ENCODE measurements around the gene C1orf167.

Gene C1orf167

GRCh38 chr1:11823366-11824137 is 61.6 kb downstream of the C1orf167 start:
- no peak overlapping the region for H3K4me2 ChIP-seq (ENCODE audit: low read length)
- TF ChIP-seq CTCF (IDR thresholded peaks at IDR 0.05; ENCODE audit: low read depth, low read length) (no peak), EZH2phosphoT487 (IDR thresholded peaks at IDR 0.05; ENCODE audit: low read depth) (no peak)
- H3K9me3 ChIP-seq (ENCODE audit: insufficient read depth, low read length), result no peaks in the 10 kb centered on the region
- H3K4me3 ChIP-seq (ENCODE audit: low read length), result no peak overlapping the region
- no peaks in the 10 kb centered on the region for H4K20me1 ChIP-seq (ENCODE audit: insufficient read depth, low read length)
- H3K27me3 ChIP-seq (ENCODE audit: low read depth, low read length), result no peaks in the 10 kb centered on the region
- H3K4me1 ChIP-seq (ENCODE audit: low read length), result no peaks in the 10 kb centered on the region
- no peak overlapping the region for H2AFZ ChIP-seq (ENCODE audit: low read depth, low read length)
- H3K9ac ChIP-seq (ENCODE audit: low read length), result no peak overlapping the region
- H3K79me2 ChIP-seq (ENCODE audit: low read length), result no peaks in the 10 kb centered on the region
- H3K36me3 ChIP-seq (replicated peaks; ENCODE audit: low read depth, low read length), result peaks cover 3% of the 10 kb centered on the region
- no peak overlapping the region for H3K27ac ChIP-seq (ENCODE audit: low read length)

GRCh38 chr1:11825131-11825530 is 63.1 kb downstream of the C1orf167 start:
- no peak overlapping the region for H3K4me2 ChIP-seq (ENCODE audit: low read length)
- peaks cover 3% of the 10 kb centered on the region for H3K36me3 ChIP-seq (replicated peaks; ENCODE audit: low read depth, low read length)
- no peaks in the 10 kb centered on the region for H3K27me3 ChIP-seq (ENCODE audit: low read depth, low read length)
- H3K9ac ChIP-seq (ENCODE audit: low read length), result no peak overlapping the region
- no peaks in the 10 kb centered on the region for H3K4me1 ChIP-seq (ENCODE audit: low read length)
- H3K79me2 ChIP-seq (ENCODE audit: low read length), result no peaks in the 10 kb centered on the region
- H3K9me3 ChIP-seq (ENCODE audit: insufficient read depth, low read length), result no peaks in the 10 kb centered on the region
- H3K27ac ChIP-seq (ENCODE audit: low read length), result no peak overlapping the region
- no peak overlapping the region for H2AFZ ChIP-seq (ENCODE audit: low read depth, low read length)
- H3K4me3 ChIP-seq (ENCODE audit: low read length), result no peak overlapping the region
- no peak for TF ChIP-seq CTCF (IDR thresholded peaks at IDR 0.05; ENCODE audit: low read depth, low read length)
- no peak for TF ChIP-seq EZH2phosphoT487 (IDR thresholded peaks at IDR 0.05; ENCODE audit: low read depth)
- no peaks in the 10 kb centered on the region for H4K20me1 ChIP-seq (ENCODE audit: insufficient read depth, low read length)

- Histone ChIP-seq H3K27me3 (ENCODE audit: low read depth, low read length) (no peaks in the 10 kb centered on the region), H3K79me2 (ENCODE audit: low read length) (no peaks in the 10 kb centered on the region), H3K9me3 (ENCODE audit: insufficient read depth, low read length) (no peaks in the 10 kb centered on the region), H3K4me3 (ENCODE audit: low read length) (no peak overlapping the region), H3K4me1 (ENCODE audit: low read length) (no peaks in the 10 kb centered on the region), H3K4me2 (ENCODE audit: low read length) (no peak overlapping the region), H3K36me3 (replicated peaks; ENCODE audit: low read depth, low read length) (peaks cover 3% of the 10 kb centered on the region), H2AFZ (ENCODE audit: low read depth, low read length) (no peak overlapping the region), H3K9ac (ENCODE audit: low read length) (no peak overlapping the region), H4K20me1 (ENCODE audit: insufficient read depth, low read length) (no peaks in the 10 kb centered on the region), H3K27ac (ENCODE audit: low read length) (no peak overlapping the region)
- TF ChIP-seq EZH2phosphoT487 (IDR thresholded peaks at IDR 0.05; ENCODE audit: low read depth) (no peak), CTCF (IDR thresholded peaks at IDR 0.05; ENCODE audit: low read depth, low read length) (no peak)
These were observed 65.0 kb downstream of the C1orf167 start for GRCh38 chr1:11826946-11827345.

GRCh38 chr1:11828511-11828910 is 66.5 kb downstream of the C1orf167 start:
- Histone ChIP-seq H3K27ac (ENCODE audit: low read length) (no peak overlapping the region), H3K4me1 (ENCODE audit: low read length) (no peaks in the 10 kb centered on the region), H3K4me3 (ENCODE audit: low read length) (no peak overlapping the region), H3K4me2 (ENCODE audit: low read length) (no peak overlapping the region), H3K27me3 (ENCODE audit: low read depth, low read length) (no peaks in the 10 kb centered on the region), H3K79me2 (ENCODE audit: low read length) (no peaks in the 10 kb centered on the region), H3K36me3 (replicated peaks; ENCODE audit: low read depth, low read length) (peaks cover 2% of the 10 kb centered on the region), H4K20me1 (ENCODE audit: insufficient read depth, low read length) (no peaks in the 10 kb centered on the region), H3K9me3 (ENCODE audit: insufficient read depth, low read length) (no peaks in the 10 kb centered on the region), H3K9ac (ENCODE audit: low read length) (no peak overlapping the region), H2AFZ (ENCODE audit: low read depth, low read length) (no peak overlapping the region)
- TF ChIP-seq CTCF (IDR thresholded peaks at IDR 0.05; ENCODE audit: low read depth, low read length) (no peak), EZH2phosphoT487 (IDR thresholded peaks at IDR 0.05; ENCODE audit: low read depth) (no peak)

Measured in OCI-LY3 (cell line).